GM21515 (cell line): ENCODE data around the gene ZBTB49.
A peak's percentile ranks its signal among the peaks of the same experiment; 100 is the strongest.
"Not testable (repeated sequence)": the region's sequence is repeated elsewhere in the genome, so short reads cannot be mapped to it uniquely, and the experiment has no call there.

Experiments used
- ATAC-seq: cut with Tn5 transposase; IDR thresholded peaks from one replicate; pipeline ENCODE4 v1.9.1; 2021; ENCODE audit not compliant: unreplicated experiment

Gene ZBTB49

DNA sequence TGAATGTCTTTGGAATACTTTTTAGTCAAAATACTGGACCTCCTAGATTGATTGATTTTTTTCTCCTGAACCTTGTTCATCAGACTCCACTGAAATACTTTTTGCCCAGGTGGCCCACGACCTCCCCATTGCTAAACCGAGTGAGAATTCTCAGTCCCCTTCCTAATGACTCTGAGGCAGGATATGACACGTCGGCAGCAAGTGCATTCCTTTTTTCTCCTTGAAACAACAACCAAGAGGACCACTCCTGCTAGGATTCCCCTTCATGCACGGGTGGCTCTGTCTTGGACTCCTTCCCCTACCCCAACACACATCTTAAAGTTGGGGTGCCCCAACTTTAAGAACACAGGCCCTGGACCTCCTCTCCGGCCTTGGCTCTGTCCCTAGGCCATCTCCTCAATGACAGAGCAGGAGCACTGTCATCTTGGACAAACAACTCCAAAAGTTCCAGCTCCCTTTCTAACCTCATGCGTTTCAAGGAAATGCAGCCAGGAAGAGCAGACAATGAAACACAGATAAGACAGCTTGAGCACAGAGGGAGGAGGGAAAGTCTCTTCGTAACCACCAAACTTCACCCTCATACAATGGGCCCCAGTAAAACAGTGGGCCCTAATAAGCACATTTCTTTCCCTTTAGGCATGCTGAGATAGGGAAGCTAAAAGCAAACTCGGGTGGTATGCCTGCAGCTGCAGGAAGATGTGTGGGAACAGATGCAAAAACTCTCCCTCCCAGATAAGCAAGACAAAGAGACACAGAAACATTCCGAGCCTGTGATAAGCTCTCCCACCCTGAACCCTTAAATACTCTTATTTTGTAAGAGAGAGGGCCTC lies 33.9 kb downstream of the ZBTB49 start:
- no peak for ATAC-seq

- ATAC-seq = no peak
Measured at GRCh38 chr4:4325321-4325720, 35.3 kb downstream of the ZBTB49 start.

DNA sequence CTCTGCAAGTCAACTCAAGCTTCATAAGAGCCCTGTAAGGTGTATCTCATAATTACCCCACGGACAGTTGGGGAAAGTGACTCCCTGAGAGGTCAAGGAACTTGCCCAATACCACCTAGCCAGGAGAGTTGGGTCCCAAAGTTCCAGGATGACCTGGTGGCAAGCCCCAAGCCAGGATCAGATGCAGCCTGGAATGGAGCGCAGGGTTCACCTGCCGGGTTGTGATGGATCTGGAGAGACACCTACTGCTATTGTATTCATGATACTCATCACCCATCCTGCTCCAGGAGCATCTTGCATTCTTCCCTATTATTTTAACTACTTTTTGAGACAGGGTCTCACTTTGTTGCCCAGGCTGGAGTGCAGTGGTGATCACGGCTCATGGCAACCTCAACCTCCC lies 36.1 kb downstream of the ZBTB49 start:
- ATAC-seq = no peak

GRCh38 chr4:4327652-4328121 lies 37.6 kb downstream of the ZBTB49 start:
- ATAC-seq = no peak

GRCh38 chr4:4328206-4328605 lies 38.2 kb downstream of the ZBTB49 start:
- ATAC-seq = no peak

DNA sequence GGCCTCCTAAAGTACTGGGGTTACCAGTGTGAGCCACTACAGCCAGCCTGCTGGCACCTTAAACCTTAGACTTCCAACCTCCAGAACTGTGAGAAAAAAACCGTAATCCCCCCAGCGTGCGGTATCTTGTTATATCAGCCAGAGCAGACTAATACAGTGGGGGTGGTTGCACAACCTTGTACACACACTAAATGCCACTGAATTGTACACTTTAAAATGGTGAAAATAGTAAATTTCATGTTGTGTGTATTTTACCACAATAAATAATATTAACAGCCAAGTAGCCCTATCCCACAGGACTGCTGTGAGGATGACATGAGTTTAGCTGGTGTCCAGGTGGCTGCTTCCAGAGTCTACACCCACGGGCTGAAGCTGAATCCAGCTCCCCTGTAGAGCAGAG lies 38.8 kb downstream of the ZBTB49 start:
- ATAC-seq = no peak

DNA sequence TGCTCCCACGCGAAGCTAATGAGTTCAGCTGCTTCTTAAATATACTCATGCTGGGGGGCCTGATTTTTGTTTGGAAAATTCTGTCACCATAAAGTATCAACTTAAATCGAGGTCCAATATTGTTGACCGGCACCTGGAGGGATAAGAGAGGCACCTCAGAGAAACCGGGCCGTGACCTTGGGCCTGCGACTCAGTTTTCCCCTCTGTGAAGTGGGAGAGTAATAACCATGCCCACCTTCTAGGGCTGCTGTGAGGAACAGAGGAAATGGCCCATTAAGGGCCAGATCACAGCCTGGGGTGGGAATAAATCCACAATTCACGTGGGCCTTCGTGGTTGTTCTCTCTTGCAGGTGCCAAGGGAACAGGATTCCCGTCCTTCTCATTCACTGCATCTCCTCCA lies 39.4 kb downstream of the ZBTB49 start:
- no peak for ATAC-seq

- no peak for ATAC-seq
Measured at GRCh38 chr4:4330794-4331193, 40.7 kb downstream of the ZBTB49 start.

DNA sequence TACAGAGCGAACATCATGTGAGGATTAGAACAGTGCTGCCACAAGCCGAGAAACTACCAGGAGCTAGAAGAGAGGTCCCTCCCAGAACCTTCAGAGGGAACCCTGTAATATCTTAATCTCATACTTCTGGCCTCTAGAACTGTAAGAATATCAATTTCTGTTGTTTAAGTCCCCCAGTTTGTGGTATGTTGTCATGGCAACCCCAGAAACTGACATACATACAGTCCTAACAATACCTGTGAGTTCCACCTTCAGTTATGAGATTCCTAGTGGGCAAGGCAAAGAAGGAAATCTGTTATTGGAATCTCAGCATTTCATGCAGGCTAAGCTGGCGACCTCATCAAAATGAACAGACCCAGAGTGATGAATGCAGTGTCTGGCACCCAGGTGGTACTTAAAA lies 42.5 kb downstream of the ZBTB49 start:
- no peak for ATAC-seq

DNA sequence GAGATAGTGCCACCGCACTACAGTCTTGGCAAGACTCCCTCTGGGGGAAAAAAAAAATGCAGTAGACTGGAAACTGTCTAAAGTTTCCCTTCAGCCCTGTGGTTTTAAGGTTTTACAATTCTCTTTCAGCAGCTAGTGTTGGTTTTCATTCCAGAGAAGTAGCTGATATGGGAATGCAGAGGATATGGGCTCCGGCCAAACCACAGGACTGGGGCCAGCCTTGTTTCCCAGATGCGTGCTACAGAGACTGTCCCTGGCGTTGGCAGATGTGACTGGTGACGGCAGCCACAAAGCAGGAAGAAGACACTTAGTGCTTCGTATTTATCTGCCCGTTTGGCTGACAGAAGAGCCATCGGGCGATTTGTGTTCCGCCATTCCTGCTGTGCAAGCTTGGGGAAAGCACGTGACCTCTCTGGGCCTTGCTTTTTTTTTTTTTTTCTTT lies 43.2 kb downstream of the ZBTB49 start:
- no peak for ATAC-seq

DNA sequence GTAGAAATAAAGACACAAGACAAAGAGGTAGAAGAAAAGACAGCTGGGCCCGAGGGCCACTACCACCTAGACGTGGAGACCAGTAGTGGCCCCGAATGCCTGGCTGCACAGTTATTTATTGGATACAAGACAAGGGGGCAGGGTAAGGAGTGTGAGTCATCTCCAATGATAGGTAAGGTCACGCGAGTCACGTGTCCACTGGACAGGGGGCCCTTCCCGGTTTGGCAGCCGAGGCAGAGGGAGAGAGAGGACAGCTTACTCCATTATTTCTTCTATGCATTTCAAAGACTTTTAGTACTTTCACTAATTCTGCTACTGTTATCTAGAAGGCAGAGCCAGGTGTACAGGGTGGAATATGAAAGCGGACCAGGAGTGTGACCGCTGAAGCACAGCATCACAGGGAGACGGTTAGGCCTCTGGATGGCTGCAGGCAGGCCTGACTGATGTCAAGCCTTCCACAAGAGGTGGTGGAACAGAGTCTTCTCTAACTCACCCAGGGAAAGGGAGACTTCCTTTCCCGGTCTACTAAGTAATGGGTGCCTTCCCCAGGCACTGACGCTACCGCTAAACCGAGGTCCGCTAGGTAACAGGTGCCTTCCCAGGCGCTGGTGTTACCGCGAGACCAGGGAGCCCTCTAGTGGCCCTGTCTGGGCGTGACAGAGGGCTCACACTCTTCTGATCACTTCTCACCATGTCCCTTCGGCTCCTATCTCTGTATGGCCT lies 44.9 kb downstream of the ZBTB49 start:
- ATAC-seq = peak; percentile 68

GRCh38 chr4:4338210-4339001 lies 48.4 kb downstream of the ZBTB49 start:
- ATAC-seq = no peak

DNA sequence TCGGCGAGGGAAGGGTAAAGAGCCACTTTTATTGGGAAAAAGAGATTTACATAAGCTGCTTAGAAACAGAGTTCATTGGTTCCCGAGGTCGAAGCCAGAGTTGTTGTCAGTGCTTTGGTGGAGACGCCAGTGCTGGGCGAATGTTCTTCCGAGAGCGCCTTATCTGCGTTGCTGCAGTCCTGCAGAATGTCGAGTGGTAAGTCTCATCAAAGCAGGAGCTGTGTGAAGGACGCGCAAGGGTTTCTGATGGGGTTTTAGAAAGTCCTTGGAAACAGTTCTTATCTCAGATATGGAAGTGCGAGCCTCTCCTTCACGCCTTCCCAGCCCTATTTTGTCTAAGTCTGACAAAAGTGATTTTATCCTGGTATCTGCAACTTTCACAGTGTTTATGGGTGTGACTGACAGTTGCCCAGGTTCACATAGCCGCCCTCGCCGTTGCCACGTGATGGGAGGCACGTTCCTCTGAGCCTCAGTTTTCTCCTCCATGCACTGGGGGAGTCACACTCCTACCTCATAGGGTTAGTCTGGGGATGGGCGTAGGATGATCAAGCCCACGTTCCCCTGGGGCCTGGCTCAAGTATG lies 49.5 kb downstream of the ZBTB49 start:
- ATAC-seq = no peak

DNA sequence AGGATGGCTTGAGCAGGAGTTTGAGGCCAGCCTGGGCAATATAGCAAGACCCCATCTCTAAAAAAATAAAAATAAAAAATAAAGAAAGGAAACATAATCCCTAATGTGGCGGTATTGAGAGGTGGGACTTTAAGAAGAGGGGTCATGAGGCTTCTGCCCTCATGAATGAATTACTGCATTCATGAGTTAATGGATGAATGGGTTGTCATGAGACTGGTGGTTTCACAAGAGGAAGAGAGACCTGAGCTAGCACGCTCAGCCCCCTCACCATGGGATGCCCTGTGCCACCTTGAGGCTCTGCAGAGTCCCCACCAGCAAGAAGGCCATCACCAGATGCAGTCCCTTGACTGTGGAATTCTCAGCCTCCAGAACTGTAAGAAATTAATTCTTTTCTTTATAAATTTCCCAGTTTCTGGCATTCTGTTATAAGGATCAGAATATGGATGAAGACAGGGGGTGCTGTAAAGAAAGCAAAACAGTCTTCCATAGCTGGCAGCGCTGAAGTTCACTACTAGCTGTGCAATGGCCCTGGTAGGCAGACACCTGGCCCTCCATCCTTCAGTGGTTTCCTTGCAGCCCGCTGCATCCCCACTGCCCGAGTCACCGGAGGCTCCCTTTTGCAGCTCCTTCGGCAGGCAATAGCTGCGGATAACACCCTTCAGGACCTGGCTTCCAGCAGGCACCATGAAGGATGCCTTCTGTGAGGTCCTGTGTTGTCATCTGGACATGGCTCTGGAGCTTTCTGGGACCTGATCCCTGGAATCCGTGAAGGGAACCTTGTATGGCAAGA lies 52.0 kb downstream of the ZBTB49 start:
- no peak for ATAC-seq

GRCh38 chr4:4343038-4343437 lies 53.0 kb downstream of the ZBTB49 start:
- ATAC-seq = no peak

- peak; percentile 93 for ATAC-seq
Measured at GRCh38 chr4:4344915-4345527, 55.0 kb downstream of the ZBTB49 start.

GRCh38 chr4:4347585-4347984 lies 57.5 kb downstream of the ZBTB49 start:
- ATAC-seq = no peak

DNA sequence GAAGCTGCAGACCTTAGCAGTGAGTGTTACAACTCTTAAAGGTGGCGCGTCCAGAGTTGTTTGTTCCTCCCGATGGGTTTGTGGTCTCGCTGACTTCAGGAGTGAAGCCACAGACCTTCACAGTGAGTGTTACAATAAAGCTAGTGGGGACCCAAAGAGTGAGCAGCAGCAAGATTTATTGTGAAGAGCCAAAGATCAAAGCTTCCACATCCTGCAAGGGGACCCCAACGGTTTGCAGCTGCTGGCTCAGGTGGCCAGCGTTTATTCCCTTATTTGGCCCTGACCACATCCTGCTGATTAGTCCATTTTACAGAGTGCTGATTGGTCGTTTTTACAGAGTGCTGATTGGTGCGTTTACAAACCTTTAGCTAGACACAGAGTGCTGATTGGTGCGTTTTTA lies 58.5 kb downstream of the ZBTB49 start:
- not testable (repeated sequence) for ATAC-seq

- no peak for ATAC-seq
Measured at GRCh38 chr4:4349867-4350266, 59.8 kb downstream of the ZBTB49 start.

- no peak for ATAC-seq
Measured at GRCh38 chr4:4350909-4351308, 60.9 kb downstream of the ZBTB49 start.
